Adrenal gland (tissue), 5 donors: ENCODE results near the gene CCDC78.

Source experiments
- POLR2A ChIP-seq, 2 donors: fragments of 450-650 bp; IDR thresholded peaks; one replicate each; pipeline ENCODE4 v1.6.1; 2017; ENCODE audit warnings: antibody characterized with exemption in 2 of 2, mild to moderate bottlenecking in 2 of 2, moderate library complexity in 1 of 2
- TF ChIP-seq, protein P1 (sequence below), 6 experiments: fragments of 450-650 bp in 4 of 6; fragments of 200-600 bp in 2 of 6; sonication (generic) in 1 of 6; IDR thresholded peaks; 1 replicate in 5 of 6; 2 replicates in 1 of 6; pipeline versions ENCODE4 v1.5.1 to v1.8.0; 2016 to 2021; ENCODE audit warnings: antibody characterized with exemption in 6 of 6, mild to moderate bottlenecking in 2 of 6, moderate library complexity in 1 of 6
- donor health status: DM: no; HTN: no; CAD: no.

DNA sequence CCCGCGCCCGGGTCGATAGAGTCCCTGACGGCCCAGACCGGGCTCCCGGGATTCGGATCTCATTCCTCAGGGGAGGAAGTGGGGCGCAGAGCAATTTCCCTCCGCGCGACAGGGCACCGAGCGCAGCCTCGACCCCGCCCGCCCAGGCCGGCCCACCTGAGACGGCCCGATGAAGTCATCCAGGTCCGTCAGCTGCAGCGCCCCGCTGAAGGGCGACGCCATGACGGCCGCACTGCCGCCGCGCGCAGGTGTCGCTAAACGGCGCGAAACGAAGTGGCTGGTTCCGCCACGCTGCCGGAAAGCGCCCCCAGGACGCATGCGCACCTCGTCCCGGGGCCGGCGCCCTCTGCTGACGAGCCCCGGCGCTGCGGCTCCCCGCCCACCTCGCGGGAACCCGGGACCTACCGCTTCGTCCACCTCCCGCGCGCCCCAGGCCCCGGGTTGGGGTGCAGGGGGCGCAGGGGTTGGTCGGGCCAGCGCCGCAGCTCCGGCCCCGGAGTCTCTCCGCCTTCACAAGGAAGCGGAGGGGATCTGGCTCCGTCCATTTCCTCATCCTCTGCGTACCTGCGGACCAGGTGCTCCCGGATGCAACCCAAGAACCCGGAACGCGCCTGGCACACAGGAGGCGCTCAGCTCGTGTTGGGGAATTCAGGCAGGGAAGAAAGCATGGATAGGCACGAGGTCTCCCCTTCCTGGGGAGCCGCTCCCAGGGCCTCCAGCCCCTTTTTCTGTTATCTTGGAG, 14.7 kb upstream of the CCDC78 start, which contains the start of gene CIAO3:
- TF ChIP-seq, protein P1, sequence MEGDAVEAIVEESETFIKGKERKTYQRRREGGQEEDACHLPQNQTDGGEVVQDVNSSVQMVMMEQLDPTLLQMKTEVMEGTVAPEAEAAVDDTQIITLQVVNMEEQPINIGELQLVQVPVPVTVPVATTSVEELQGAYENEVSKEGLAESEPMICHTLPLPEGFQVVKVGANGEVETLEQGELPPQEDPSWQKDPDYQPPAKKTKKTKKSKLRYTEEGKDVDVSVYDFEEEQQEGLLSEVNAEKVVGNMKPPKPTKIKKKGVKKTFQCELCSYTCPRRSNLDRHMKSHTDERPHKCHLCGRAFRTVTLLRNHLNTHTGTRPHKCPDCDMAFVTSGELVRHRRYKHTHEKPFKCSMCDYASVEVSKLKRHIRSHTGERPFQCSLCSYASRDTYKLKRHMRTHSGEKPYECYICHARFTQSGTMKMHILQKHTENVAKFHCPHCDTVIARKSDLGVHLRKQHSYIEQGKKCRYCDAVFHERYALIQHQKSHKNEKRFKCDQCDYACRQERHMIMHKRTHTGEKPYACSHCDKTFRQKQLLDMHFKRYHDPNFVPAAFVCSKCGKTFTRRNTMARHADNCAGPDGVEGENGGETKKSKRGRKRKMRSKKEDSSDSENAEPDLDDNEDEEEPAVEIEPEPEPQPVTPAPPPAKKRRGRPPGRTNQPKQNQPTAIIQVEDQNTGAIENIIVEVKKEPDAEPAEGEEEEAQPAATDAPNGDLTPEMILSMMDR (IDR thresholded peaks at IDR 0.05): peak; percentile 43 to 96 (median 77)
- peak in 1 of 2 donors; percentile 63 for TF ChIP-seq POLR2A (IDR thresholded peaks at IDR 0.05)
